Uterus (tissue), 2 donors: ENCODE data around the gene ACP2.

ENCODE experiments used
- CTCF ChIP-seq, 4 experiments: fragments of 200-600 bp in 2 of 4; fragments of 450-650 bp in 2 of 4; sonication (generic) in 2 of 4; IDR thresholded peaks; one replicate each; pipeline ENCODE4 v1.5.1; 2016 to 2019; ENCODE audit warnings: antibody characterized with exemption in 4 of 4, mild to moderate bottlenecking in 2 of 4, moderate library complexity in 1 of 4
- POLR2A ChIP-seq, 2 donors: fragments of 450-650 bp; IDR thresholded peaks; one replicate each; pipeline ENCODE4 v1.6.1; 2016; ENCODE audit warnings: antibody characterized with exemption in 2 of 2, mild to moderate bottlenecking in 1 of 2, moderate library complexity in 1 of 2

GRCh38 chr11:47222696-47223095 is 25.9 kb downstream of the ACP2 start:
- TF ChIP-seq CTCF (IDR thresholded peaks at IDR 0.05) (no peak), POLR2A (IDR thresholded peaks at IDR 0.05) (no peak)
